ENCODE data around the gene C1QTNF6.

- TF ChIP-seq, protein P1, sequence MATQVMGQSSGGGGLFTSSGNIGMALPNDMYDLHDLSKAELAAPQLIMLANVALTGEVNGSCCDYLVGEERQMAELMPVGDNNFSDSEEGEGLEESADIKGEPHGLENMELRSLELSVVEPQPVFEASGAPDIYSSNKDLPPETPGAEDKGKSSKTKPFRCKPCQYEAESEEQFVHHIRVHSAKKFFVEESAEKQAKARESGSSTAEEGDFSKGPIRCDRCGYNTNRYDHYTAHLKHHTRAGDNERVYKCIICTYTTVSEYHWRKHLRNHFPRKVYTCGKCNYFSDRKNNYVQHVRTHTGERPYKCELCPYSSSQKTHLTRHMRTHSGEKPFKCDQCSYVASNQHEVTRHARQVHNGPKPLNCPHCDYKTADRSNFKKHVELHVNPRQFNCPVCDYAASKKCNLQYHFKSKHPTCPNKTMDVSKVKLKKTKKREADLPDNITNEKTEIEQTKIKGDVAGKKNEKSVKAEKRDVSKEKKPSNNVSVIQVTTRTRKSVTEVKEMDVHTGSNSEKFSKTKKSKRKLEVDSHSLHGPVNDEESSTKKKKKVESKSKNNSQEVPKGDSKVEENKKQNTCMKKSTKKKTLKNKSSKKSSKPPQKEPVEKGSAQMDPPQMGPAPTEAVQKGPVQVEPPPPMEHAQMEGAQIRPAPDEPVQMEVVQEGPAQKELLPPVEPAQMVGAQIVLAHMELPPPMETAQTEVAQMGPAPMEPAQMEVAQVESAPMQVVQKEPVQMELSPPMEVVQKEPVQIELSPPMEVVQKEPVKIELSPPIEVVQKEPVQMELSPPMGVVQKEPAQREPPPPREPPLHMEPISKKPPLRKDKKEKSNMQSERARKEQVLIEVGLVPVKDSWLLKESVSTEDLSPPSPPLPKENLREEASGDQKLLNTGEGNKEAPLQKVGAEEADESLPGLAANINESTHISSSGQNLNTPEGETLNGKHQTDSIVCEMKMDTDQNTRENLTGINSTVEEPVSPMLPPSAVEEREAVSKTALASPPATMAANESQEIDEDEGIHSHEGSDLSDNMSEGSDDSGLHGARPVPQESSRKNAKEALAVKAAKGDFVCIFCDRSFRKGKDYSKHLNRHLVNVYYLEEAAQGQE (IDR thresholded peaks at IDR 0.05; ENCODE audit: low read depth, low read length) = no peak
- TF ChIP-seq NRF1 (IDR thresholded peaks at IDR 0.05; ENCODE audit: low read depth, low read length) = no peak
- TF ChIP-seq, protein P2, sequence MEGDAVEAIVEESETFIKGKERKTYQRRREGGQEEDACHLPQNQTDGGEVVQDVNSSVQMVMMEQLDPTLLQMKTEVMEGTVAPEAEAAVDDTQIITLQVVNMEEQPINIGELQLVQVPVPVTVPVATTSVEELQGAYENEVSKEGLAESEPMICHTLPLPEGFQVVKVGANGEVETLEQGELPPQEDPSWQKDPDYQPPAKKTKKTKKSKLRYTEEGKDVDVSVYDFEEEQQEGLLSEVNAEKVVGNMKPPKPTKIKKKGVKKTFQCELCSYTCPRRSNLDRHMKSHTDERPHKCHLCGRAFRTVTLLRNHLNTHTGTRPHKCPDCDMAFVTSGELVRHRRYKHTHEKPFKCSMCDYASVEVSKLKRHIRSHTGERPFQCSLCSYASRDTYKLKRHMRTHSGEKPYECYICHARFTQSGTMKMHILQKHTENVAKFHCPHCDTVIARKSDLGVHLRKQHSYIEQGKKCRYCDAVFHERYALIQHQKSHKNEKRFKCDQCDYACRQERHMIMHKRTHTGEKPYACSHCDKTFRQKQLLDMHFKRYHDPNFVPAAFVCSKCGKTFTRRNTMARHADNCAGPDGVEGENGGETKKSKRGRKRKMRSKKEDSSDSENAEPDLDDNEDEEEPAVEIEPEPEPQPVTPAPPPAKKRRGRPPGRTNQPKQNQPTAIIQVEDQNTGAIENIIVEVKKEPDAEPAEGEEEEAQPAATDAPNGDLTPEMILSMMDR (IDR thresholded peaks at IDR 0.05) = no peak
- TF ChIP-seq POLR2AphosphoS5 (IDR thresholded peaks at IDR 0.05; ENCODE audit: low read depth, low read length) = no peak
- TF ChIP-seq, protein P3, sequence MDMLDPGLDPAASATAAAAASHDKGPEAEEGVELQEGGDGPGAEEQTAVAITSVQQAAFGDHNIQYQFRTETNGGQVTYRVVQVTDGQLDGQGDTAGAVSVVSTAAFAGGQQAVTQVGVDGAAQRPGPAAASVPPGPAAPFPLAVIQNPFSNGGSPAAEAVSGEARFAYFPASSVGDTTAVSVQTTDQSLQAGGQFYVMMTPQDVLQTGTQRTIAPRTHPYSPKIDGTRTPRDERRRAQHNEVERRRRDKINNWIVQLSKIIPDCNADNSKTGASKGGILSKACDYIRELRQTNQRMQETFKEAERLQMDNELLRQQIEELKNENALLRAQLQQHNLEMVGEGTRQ (IDR thresholded peaks at IDR 0.05; ENCODE audit: borderline replicate concordance, low read depth, low read length) = no peak
- no peak for TF ChIP-seq PBX3 (IDR thresholded peaks at IDR 0.05)
- no peak for TF ChIP-seq NFIC (IDR thresholded peaks at IDR 0.05; ENCODE audit: borderline replicate concordance)
- TF ChIP-seq, protein P4, sequence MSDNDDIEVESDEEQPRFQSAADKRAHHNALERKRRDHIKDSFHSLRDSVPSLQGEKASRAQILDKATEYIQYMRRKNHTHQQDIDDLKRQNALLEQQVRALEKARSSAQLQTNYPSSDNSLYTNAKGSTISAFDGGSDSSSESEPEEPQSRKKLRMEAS (IDR thresholded peaks at IDR 0.05; ENCODE audit: low read depth) = no peak
- no peak for TF ChIP-seq TAF1 (IDR thresholded peaks at IDR 0.05; ENCODE audit: borderline replicate concordance, low read depth, low read length)
- TF ChIP-seq RFX5 (IDR thresholded peaks at IDR 0.05; ENCODE audit: low read length) = no peak
Measured at GRCh38 chr22:37133304-37134018, 54.6 kb downstream of the C1QTNF6 start.
